IPS-20b (cell line): ENCODE measurements around the gene COL18A1.
"Not testable (repeated sequence)": the region's sequence is repeated elsewhere in the genome, so short reads cannot be mapped to it uniquely, and the experiment has no call there.

Experiments
- H3K27ac ChIP-seq: one replicate; pipeline ENCODE4 v1.5.1; 2013; ENCODE audit warnings: low read length
- H3K27me3 ChIP-seq: 2 replicates; pipeline ENCODE4 v1.6.1; 2013; ENCODE audit warnings: mild to moderate bottlenecking, low read length, inconsistent platforms; ENCODE audit not compliant: insufficient read depth
- H3K36me3 ChIP-seq: 2 replicates; pipeline ENCODE4 v1.6.1; 2013; ENCODE audit warnings: low read depth, mild to moderate bottlenecking, inconsistent platforms, low read length, moderate library complexity; ENCODE audit not compliant: insufficient read depth
- H3K4me1 ChIP-seq: 2 replicates; pipeline ENCODE4 v1.6.1; 2013; ENCODE audit warnings: mild to moderate bottlenecking, control low read depth, inconsistent platforms, low read length, moderate library complexity; ENCODE audit not compliant: insufficient read depth
- H3K4me3 ChIP-seq: 2 replicates; pipeline ENCODE4 v1.5.1; 2013; ENCODE audit warnings: mild to moderate bottlenecking, low read length, inconsistent platforms
- H3K9ac ChIP-seq: 2 replicates; pipeline ENCODE4 v1.6.1; 2013; ENCODE audit warnings: low read depth, mild to moderate bottlenecking, inconsistent platforms, low read length, moderate library complexity
- H3K9me3 ChIP-seq: 2 replicates; pipeline ENCODE4 v1.6.1; 2013; ENCODE audit warnings: mild to moderate bottlenecking, low read depth, low read length, inconsistent platforms; ENCODE audit not compliant: insufficient read depth

COL18A1 gene

DNA sequence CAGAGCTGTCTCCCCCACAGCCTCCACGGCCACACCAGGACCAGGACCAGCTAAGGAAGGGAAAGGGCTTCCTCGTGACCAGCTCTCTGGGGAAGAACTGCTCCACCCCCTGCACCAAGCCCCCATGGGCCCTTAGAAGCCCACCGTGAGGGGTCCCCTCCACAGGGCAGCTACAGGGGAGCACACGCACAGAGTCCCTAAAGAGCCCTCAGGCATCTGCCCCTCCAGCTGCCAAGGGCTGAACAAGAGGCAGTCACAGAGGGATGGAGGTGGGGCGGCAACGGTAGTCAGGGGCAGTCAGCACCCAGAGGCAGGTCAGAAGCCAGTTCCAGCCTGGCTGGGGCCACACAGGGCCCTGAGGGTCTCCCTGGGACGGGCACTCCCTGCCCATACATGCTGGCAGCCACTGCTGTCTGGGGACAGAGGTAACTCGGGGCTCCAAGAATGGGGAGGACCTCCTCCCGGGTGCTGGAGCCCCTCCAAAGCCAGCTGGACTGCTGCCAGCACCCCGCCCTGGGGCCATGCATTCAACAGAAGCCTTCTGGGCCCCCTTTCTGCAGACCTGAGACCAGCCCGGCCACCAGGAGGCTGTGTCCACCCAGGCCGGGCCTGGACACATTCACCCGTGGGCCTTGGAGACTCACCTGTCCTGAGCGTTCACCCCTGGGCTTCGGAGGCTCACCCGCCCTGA lies 118.6 kb downstream of the COL18A1 start:
- no peaks in the 10 kb centered on the region for H3K4me1 ChIP-seq
- no peaks in the 10 kb centered on the region for H3K27me3 ChIP-seq
- peaks cover 42% of the 10 kb centered on the region for H3K9me3 ChIP-seq
- H3K27ac ChIP-seq: no peak overlapping the region
- no peak overlapping the region for H3K4me3 ChIP-seq
- no peak overlapping the region for H3K9ac ChIP-seq
- H3K36me3 ChIP-seq: peaks cover 57% of the 10 kb centered on the region

DNA sequence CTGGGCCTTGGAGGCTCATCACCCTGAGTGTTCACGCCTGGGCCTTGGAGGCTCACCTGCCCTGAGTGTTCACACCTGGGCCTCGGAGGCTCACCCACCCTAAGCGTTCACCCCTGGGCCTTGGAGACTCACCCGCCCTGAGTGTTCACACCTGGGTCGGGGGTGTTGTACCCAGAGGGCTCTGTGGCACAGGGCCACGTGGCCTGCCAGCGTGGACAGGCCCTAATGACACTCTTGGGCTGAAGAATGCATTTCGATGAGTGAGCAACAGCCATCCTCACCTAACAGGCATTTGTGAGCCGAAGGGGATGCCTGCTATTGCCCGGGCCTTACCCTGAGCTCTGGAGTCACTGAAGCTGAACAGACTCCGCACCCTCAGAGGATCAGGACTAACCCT lies 119.8 kb downstream of the COL18A1 start:
- no peaks in the 10 kb centered on the region for H3K27me3 ChIP-seq
- H3K36me3 ChIP-seq: peaks cover 52% of the 10 kb centered on the region
- no peaks in the 10 kb centered on the region for H3K4me1 ChIP-seq
- no peak overlapping the region for H3K9ac ChIP-seq
- H3K27ac ChIP-seq: no peak overlapping the region
- H3K9me3 ChIP-seq: peaks cover 30% of the 10 kb centered on the region
- H3K4me3 ChIP-seq: no peak overlapping the region

DNA sequence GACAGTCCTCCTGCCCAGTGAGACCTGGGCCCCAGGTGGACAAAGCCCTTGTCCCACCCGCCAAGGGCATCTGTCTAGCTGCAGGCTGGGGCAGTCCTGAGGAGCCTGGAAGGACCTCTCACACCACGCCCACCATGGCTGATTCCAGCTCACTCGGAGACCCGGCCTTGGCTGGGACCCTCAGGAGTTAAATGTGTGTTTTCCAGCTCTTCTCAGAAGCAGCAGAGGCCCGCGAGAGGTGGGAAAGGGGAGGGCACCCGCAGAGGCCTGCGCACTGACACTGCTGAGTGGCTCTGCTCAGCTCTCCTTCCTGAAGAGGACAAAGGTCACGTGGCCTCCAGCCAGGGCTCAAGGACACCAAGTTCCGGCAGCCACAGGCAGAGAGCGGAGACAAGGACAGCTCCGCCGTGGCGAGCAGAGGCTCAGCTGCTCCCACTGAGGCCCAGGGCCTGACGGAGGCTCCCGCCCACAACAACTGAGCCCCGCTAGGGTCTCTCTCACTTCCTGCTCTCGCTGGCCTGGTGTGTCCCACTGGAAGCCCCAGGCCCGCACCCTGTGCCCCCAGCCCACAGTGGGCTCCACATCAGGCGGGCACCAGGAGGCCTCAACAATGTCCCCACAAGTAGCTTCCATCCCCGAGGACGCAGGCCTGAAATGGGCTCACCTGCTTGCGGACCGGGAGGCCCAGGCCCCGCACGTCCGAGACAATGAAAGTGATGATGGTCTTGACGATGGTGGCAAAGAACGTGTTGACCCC lies 120.4 kb downstream of the COL18A1 start:
- Histone ChIP-seq H3K9me3 (peaks cover 24% of the 10 kb centered on the region), H3K4me1 (no peaks in the 10 kb centered on the region), H3K4me3 (no peak overlapping the region), H3K9ac (no peak overlapping the region), H3K27me3 (no peaks in the 10 kb centered on the region), H3K27ac (no peak overlapping the region), H3K36me3 (peaks cover 53% of the 10 kb centered on the region)

- H3K4me1 ChIP-seq: no peaks in the 10 kb centered on the region
Measured at GRCh38 chr21:45525910-45526306, 120.9 kb downstream of the COL18A1 start.

DNA sequence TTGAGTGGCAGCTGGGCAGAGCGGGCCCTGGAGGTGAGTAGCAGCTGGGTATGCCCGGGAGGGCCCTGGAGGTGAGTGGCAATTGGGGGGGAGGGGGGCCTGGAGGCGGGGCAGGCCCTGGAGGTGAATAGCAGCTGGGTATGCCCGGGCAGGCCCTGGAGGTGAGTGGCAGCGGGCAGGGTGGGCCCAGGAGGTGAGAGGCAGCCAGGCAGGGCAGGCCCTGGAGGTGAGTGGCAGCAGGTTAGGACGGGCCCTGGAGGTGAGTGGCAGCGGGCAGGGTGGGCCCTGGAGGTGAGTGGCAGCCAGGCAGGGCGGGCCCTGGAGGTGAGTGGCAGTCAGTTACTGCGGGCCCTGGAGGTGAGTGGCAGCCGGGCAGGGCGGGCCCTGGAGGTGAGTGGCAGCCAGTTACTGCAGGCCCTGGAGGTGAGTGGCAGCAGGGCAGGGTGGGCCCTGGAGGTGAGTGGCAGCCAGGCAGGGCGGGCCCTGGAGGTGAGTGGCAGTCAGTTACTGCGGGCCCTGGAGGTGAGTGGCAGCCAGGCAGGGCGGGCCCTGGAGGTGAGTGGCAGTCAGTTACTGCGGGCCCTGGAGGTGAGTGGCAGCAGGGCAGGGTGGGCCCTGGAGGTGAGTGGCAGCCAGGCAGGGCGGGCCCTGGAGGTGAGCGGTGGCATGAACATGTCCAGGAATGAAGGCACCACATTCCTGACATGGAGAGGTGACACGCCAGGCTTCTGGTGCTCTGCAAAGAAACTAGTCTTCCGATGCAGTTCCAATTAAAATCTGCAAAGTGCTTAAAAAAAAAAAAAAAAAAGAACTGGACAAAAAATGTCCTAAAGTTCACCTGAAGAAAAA lies 122.4 kb downstream of the COL18A1 start:
- H3K9me3 ChIP-seq, H3K27ac ChIP-seq, H3K9ac ChIP-seq, H3K4me1 ChIP-seq, H3K4me3 ChIP-seq, H3K27me3 ChIP-seq: not testable (repeated sequence)
- H3K36me3 ChIP-seq: peaks cover 40% of the 10 kb centered on the region

More at GRCh38 chr21:45525910-45526306, 120.9 kb downstream of the COL18A1 start:
- Histone ChIP-seq H3K27ac (no peak overlapping the region), H3K4me3 (no peak overlapping the region), H3K9me3 (peaks cover 19% of the 10 kb centered on the region), H3K36me3 (peaks cover 49% of the 10 kb centered on the region), H3K27me3 (no peaks in the 10 kb centered on the region), H3K9ac (no peak overlapping the region)

GRCh38 chr21:45528028-45528705 lies 123.2 kb downstream of the COL18A1 start:
- Histone ChIP-seq H3K9me3 (no peaks in the 10 kb centered on the region), H3K4me1 (no peaks in the 10 kb centered on the region), H3K4me3 (no peak overlapping the region), H3K36me3 (peaks cover 33% of the 10 kb centered on the region), H3K9ac (no peak overlapping the region), H3K27ac (no peak overlapping the region), H3K27me3 (no peaks in the 10 kb centered on the region)

DNA sequence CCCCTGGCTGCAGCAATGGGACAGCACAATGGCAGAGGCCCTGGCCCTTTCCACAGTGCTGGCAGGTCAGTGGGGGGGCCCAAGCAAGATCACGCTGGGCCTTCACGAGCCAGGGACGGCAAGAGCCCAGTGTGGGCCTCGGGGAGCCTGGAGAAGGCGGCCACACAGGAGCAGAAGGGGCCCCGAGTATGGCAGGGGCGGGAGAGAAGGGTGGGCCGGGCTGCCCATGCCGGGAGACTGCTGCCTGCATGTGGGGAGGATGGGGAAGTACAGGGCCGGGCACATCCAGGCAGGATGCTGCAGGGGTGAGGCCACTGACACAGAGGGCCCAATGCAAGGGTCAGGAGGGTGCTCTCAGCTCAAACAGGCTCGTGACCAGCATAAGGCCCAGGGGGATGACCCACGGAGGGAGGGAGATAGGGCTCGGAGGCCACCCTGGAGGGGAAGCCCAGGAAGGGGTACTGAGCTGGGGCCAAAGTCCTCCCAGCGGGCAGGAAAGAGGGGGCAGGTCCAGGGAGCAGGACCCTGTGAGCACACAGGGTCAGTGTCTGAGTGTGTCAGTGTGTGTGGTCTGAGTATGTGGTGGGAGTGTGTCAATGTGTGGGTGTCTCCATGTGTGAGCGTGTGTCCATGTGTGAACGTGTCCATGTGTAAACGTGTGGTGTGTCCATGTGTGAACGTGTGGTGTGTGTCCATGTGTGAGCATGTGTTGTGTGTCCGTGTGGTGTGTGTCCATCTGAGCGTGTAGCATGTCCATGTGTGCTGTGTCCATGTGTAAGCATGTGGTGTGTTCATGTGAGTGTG lies 124.2 kb downstream of the COL18A1 start:
- no peaks in the 10 kb centered on the region for H3K27me3 ChIP-seq
- no peak overlapping the region for H3K4me3 ChIP-seq
- no peaks in the 10 kb centered on the region for H3K9me3 ChIP-seq
- peaks cover 28% of the 10 kb centered on the region for H3K36me3 ChIP-seq
- H3K4me1 ChIP-seq: no peaks in the 10 kb centered on the region
- no peak overlapping the region for H3K27ac ChIP-seq
- H3K9ac ChIP-seq: no peak overlapping the region

- Histone ChIP-seq H3K27me3 (no peaks in the 10 kb centered on the region), H3K36me3 (peaks cover 27% of the 10 kb centered on the region), H3K27ac (no peak overlapping the region), H3K9me3 (no peaks in the 10 kb centered on the region), H3K4me3 (no peak overlapping the region), H3K4me1 (no peaks in the 10 kb centered on the region), H3K9ac (no peak overlapping the region)
Measured at GRCh38 chr21:45529785-45530422, 124.9 kb downstream of the COL18A1 start.

DNA sequence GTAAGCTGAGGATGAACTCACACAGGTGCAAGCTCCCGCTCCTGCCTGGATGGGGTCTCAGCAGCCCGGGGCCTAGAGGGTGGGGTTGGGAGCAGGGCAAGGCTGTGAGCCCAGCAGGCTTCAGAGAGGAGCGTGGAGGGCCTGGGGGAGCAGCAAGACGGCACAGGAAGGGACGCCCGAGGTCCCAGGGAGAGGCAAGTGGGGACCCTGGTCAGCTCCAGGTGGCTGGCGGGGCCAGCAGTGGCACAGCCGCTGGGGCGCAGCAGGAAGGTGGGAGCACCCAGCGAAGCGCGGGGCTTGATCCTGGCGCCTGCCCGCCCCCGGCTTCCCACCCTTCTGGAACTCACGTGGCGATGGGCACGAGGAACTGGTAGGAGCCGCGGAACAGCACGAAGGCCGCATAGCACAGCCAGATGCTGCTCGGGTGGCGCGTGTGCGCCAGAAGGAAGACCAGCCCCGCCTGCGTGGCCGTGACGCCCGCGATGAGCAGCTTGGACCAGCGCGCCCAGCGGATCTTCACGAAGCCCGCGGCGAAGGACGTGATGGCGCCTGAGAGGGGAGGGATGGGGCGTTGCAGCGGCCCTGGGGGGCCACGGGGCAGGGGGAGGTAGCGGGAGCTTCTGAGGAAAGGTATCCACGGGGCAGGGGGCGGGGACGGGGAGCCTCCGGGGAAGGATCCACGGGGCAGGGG lies 125.6 kb downstream of the COL18A1 start:
- no peak overlapping the region for H3K27ac ChIP-seq
- no peaks in the 10 kb centered on the region for H3K9me3 ChIP-seq
- no peaks in the 10 kb centered on the region for H3K27me3 ChIP-seq
- H3K36me3 ChIP-seq: peaks cover 22% of the 10 kb centered on the region
- no peak overlapping the region for H3K9ac ChIP-seq
- no peaks in the 10 kb centered on the region for H3K4me1 ChIP-seq
- H3K4me3 ChIP-seq: no peak overlapping the region

DNA sequence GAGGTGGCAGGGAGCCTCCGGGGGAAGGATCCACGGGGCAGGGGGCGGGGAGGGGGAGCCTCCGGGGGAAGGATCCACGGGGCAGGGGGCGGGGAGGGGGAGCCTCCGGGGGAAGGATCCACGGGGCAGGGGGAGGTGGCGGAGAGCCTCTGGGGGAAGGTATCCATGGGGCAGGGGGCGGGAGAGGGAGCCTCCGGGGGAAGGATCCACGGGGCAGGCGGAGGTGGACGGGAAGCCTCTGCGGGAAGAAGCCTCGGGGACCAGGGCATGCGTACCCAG lies 126.1 kb downstream of the COL18A1 start:
- not testable (repeated sequence) for H3K4me1 ChIP-seq, H3K9me3 ChIP-seq, H3K4me3 ChIP-seq, H3K27me3 ChIP-seq, H3K9ac ChIP-seq, H3K27ac ChIP-seq
- peaks cover 23% of the 10 kb centered on the region for H3K36me3 ChIP-seq
